Ovary (tissue), 9 donors: ENCODE measurements around the gene DNAJB9. TPM values are rescaled to one million over a fixed set of nuclear protein-coding genes. Genes with fewer than 3 reads are reported as not detected.

Experiments
- DNase-seq, 5 donors: peaks; one replicate each; pipeline ENCODE4 v3.0.0-alpha.2; 2019 to 2020
- H3K27ac ChIP-seq, 2 donors: fragments of 200-600 bp; one replicate each; pipeline versions ENCODE4 v1.5.1 to v1.8.0; 2019 to 2022
- H3K27me3 ChIP-seq: fragments of 200-600 bp; one replicate; pipeline ENCODE4 v1.8.0; 2022
- H3K36me3 ChIP-seq: fragments of 200-600 bp; sonication (generic); one replicate; pipeline ENCODE4 v1.5.1; 2019
- H3K4me1 ChIP-seq: one replicate; pipeline ENCODE4 v1.8.1; 2013; ENCODE audit warnings: mild to moderate bottlenecking, moderate library complexity; ENCODE audit not compliant: insufficient read depth
- H3K4me3 ChIP-seq: fragments of 200-600 bp; sonication (generic); one replicate; pipeline ENCODE4 v1.5.1; 2017
- H3K9me3 ChIP-seq, 2 donors: fragments of 200-600 bp in 1 of 2; sonication (generic) in 1 of 2; one replicate each; pipeline versions ENCODE4 v1.5.1 to v1.8.1; 2013 to 2019; ENCODE audit warnings: mild to moderate bottlenecking in 1 of 2, moderate library complexity in 1 of 2
- CTCF ChIP-seq, 3 donors: fragments of 450-650 bp in 2 of 3; fragments of 200-600 bp in 1 of 3; IDR thresholded peaks; one replicate each; pipeline versions ENCODE4 v1.5.1 to v1.8.0; 2016 to 2022; ENCODE audit warnings: antibody characterized with exemption in 3 of 3, mild to moderate bottlenecking in 1 of 3
- EP300 ChIP-seq: sonication (generic); formaldehyde crosslinking; IDR thresholded peaks from one replicate; pipeline ENCODE4 v1.6.1; 2017; ENCODE audit warnings: antibody characterized with exemption
- POLR2A ChIP-seq: fragments of 450-650 bp; IDR thresholded peaks from one replicate; pipeline ENCODE4 v1.6.1; 2017; ENCODE audit warnings: antibody characterized with exemption, mild to moderate bottlenecking, moderate library complexity
- WGBS, 3 donors: extraction: QIAGEN DNeasy Blood & Tissue Kit in 1 of 3; methylation state at CpG; one replicate each; pipeline versions ENCODE4 v1.1.5 to v1.1.7; 2013 to 2017; 5-methylcytosine and 5-hydroxymethylcytosine counted together
- intact Hi-C, 4 donors: fragments of 100-400 bp; cut with DNase I; formaldehyde crosslinking; loops; one replicate each; pipeline versions ENCODE4 v1.11.0 to v1.15.1; 2022 to 2023
- polyA plus RNA-seq, 2 donors: library from polyadenylated mRNA; stranded (reverse); fragments of 200-250 nt in 1 of 2; fragments of 350-450 nt in 1 of 2; fragmentation: Illumina TruSeq in 1 of 2; extraction: RNeasy Lipid Tissue Mini Kit (QIAGEN cat#74804) in 1 of 2; gene quantifications; one replicate each; pipeline ENCODE4 v1.2.3, GENCODE V29; 2013 to 2014
- total RNA-seq, 7 donors: library from RNA; depleted of rRNA in 2 of 7; stranded (reverse); fragments of >200 nt in 2 of 7; fragmentation: NEBNext Ultra II Directional in 3 of 7; extraction: Animal tissue kit (Norgen Biotek cat#: 25700) in 3 of 7; gene quantifications; one replicate each; pipeline versions ENCODE4 v1.1.0 to v1.2.4, GENCODE V29; 2016 to 2023
- donor health status: DM: no; HTN: no; CAD: no; lungs with moderate emphysema.
- donor health status: DM: no; HTN: no; CAD: no.
- donor health status: Bipolar disorder and iron deficiency.
- donor health status: DM: yes; HTN: yes; CAD: no.
- donor health status: DM: no; HTN: no; CAD: no.
- donor health status: DM: yes; HTN: yes; CAD: no.

DNAJB9 gene
- total and polyA plus RNA-seq, 9 donors = 17.5 to 44.2 (median 24.0) TPM

- no peak for DNase-seq
- 47 to 74% (median 58%) methylated on average over 1 of the region's 1 CpG for WGBS, 3 donors
- intact Hi-C loops = no loop called here
Measured at GRCh38 chr7:108600399-108600798, 30.7 kb downstream of the DNAJB9 start.

GRCh38 chr7:108603656-108604306, 34.1 kb downstream of the DNAJB9 start:
- Histone ChIP-seq H3K27me3 (no peaks in the 10 kb centered on the region), H3K27ac (no peak overlapping the region), H3K36me3 (no peaks in the 10 kb centered on the region), H3K4me1 (no peaks in the 10 kb centered on the region), H3K4me3 (no peak overlapping the region), H3K9me3 (no peaks in the 10 kb centered on the region)
- intact Hi-C loops = no loop called here
- TF ChIP-seq CTCF (IDR thresholded peaks at IDR 0.05) = no peak
- no peak for TF ChIP-seq EP300
- no peak for TF ChIP-seq POLR2A
- WGBS, 3 donors = 60 to 74% (median 70%) methylated on average over 8 of the region's 8 CpGs
- no peak for DNase-seq

More at GRCh38 chr7:108600399-108600798, 30.7 kb downstream of the DNAJB9 start:
- H3K27ac ChIP-seq = no peak overlapping the region
- H3K4me1 ChIP-seq = no peaks in the 10 kb centered on the region
- no peak for TF ChIP-seq CTCF (IDR thresholded peaks at IDR 0.05)
- TF ChIP-seq POLR2A = no peak
- no peak for TF ChIP-seq EP300
- no peak overlapping the region for H3K4me3 ChIP-seq
- H3K9me3 ChIP-seq = no peaks in the 10 kb centered on the region
- H3K27me3 ChIP-seq = no peaks in the 10 kb centered on the region
- H3K36me3 ChIP-seq = no peaks in the 10 kb centered on the region

GRCh38 chr7:108604307-108605077, 34.8 kb downstream of the DNAJB9 start:
- H3K36me3 ChIP-seq = no peaks in the 10 kb centered on the region
- TF ChIP-seq EP300 (no peak), CTCF (IDR thresholded peaks at IDR 0.05) (no peak), POLR2A (no peak)
- H3K9me3 ChIP-seq = no peaks in the 10 kb centered on the region
- DNase-seq = no peak
- no peaks in the 10 kb centered on the region for H3K27me3 ChIP-seq
- H3K4me3 ChIP-seq = no peak overlapping the region
- WGBS, 3 donors = 75 to 83% (median 82%) methylated on average over 11 of the region's 11 CpGs
- intact Hi-C loops = no loop called here
- H3K27ac ChIP-seq = no peak overlapping the region
- H3K4me1 ChIP-seq = no peaks in the 10 kb centered on the region

- H3K4me1 ChIP-seq = no peaks in the 10 kb centered on the region
- H3K27ac ChIP-seq = no peak overlapping the region
- TF ChIP-seq CTCF (IDR thresholded peaks at IDR 0.05) = no peak
- no peak for TF ChIP-seq POLR2A
- no peak for TF ChIP-seq EP300
- no peaks in the 10 kb centered on the region for H3K9me3 ChIP-seq
- WGBS, 3 donors = 56 to 74% (median 66%) methylated on average over 7 of the region's 7 CpGs
- no peak for DNase-seq
- no peaks in the 10 kb centered on the region for H3K27me3 ChIP-seq
- intact Hi-C loops = no loop called here
- H3K36me3 ChIP-seq = no peaks in the 10 kb centered on the region
- no peak overlapping the region for H3K4me3 ChIP-seq
Measured at GRCh38 chr7:108605559-108606201, 36.0 kb downstream of the DNAJB9 start.
